Nephron progenitor cell (in vitro differentiated cells): ENCODE results near the gene SMC1B.

ENCODE experiments used
- DNase-seq: peaks from one replicate; pipeline ENCODE4 v3.0.0; 2021
- H3K27ac Mint-ChIP-seq: 2 replicates; pipeline ENCODE4 v1.8.0; 2021; ENCODE audit warnings: mild to moderate bottlenecking, moderate library complexity, mixed read lengths
- H3K27me3 Mint-ChIP-seq: 2 replicates; pipeline ENCODE4 v1.8.0; 2021; ENCODE audit warnings: mild to moderate bottlenecking, low read depth, mixed read lengths; ENCODE audit not compliant: poor library complexity
- H3K36me3 Mint-ChIP-seq: 2 replicates; pipeline ENCODE4 v1.8.0; 2021; ENCODE audit warnings: low read depth, mixed read lengths
- H3K4me1 Mint-ChIP-seq: 2 replicates; pipeline ENCODE4 v1.8.0; 2021; ENCODE audit warnings: mixed read lengths
- H3K4me3 Mint-ChIP-seq: 2 replicates; pipeline ENCODE4 v1.8.0; 2021; ENCODE audit warnings: mild to moderate bottlenecking, moderate library complexity, mixed read lengths
- H3K9me3 Mint-ChIP-seq: 2 replicates; pipeline ENCODE4 v1.8.0; 2021; ENCODE audit warnings: mild to moderate bottlenecking, moderate library complexity, mixed read lengths
- TF ChIP-seq, protein P1 (sequence below): fragments of 200-600 bp; sonication (generic); IDR thresholded peaks from 2 replicates; pipeline ENCODE4 v1.5.0; 2021; ENCODE audit warnings: antibody characterized with exemption

SMC1B gene

GRCh38 chr22:45458532-45458931 lies 45.1 kb upstream of the SMC1B start:
- no peak for DNase-seq
- no peaks in the 10 kb centered on the region for H3K36me3 Mint-ChIP-seq
- H3K4me1 Mint-ChIP-seq: peaks cover 42% of the 10 kb centered on the region
- H3K9me3 Mint-ChIP-seq: peaks cover 5% of the 10 kb centered on the region
- H3K27me3 Mint-ChIP-seq: peaks cover 9% of the 10 kb centered on the region
- TF ChIP-seq, protein P1, sequence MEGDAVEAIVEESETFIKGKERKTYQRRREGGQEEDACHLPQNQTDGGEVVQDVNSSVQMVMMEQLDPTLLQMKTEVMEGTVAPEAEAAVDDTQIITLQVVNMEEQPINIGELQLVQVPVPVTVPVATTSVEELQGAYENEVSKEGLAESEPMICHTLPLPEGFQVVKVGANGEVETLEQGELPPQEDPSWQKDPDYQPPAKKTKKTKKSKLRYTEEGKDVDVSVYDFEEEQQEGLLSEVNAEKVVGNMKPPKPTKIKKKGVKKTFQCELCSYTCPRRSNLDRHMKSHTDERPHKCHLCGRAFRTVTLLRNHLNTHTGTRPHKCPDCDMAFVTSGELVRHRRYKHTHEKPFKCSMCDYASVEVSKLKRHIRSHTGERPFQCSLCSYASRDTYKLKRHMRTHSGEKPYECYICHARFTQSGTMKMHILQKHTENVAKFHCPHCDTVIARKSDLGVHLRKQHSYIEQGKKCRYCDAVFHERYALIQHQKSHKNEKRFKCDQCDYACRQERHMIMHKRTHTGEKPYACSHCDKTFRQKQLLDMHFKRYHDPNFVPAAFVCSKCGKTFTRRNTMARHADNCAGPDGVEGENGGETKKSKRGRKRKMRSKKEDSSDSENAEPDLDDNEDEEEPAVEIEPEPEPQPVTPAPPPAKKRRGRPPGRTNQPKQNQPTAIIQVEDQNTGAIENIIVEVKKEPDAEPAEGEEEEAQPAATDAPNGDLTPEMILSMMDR: no peak
- no peak overlapping the region for H3K27ac Mint-ChIP-seq
- H3K4me3 Mint-ChIP-seq: no peak overlapping the region

DNA sequence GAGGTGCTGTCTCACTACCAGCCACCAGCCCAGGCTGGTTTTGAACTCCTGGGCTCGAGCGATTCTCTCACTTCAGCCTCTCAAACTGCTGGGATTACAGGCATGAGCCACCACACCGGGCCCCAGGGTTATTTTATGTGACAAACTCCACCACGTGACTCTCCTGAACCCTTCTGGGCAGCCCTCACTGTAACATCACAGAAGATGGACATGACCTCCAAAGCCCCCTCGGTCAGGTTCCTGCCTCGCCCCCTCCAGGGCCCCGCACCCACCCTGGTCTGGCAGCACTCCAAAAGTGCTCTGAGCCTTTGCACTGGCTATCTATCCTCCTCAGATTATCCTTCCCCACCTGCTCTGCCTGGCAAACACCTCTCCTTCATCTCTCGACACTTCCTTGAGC lies 43.4 kb upstream of the SMC1B start:
- Mint-ChIP-seq H3K9me3 (no peaks in the 10 kb centered on the region), H3K27ac (peak overlapping the region; percentile 44), H3K36me3 (no peaks in the 10 kb centered on the region), H3K4me1 (peaks cover 46% of the 10 kb centered on the region), H3K27me3 (peaks cover 6% of the 10 kb centered on the region), H3K4me3 (no peak overlapping the region)
- no peak for DNase-seq
- TF ChIP-seq, protein P1: no peak

DNA sequence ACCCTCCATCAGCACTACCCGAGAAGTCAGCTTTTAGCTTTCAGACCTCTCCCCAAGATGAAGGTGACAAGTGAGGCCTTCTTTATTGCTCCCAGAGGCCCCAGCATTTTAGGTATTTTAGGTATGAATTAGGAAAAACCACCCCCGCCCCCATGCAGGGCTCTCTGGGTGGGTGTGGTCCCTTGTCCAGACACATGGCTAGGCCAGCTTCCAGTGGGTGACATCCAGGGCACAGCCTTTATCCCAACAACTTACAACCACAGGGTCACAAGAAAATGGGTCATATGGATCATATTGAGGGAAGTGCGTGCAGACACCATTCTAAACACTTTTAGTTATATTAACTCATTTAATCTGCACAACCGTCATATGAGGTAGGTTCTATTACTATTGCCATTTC lies 42.2 kb upstream of the SMC1B start:
- TF ChIP-seq, protein P1: no peak
- H3K4me1 Mint-ChIP-seq: peaks cover 50% of the 10 kb centered on the region
- no peak for DNase-seq
- no peak overlapping the region for H3K4me3 Mint-ChIP-seq
- H3K27me3 Mint-ChIP-seq: peaks cover 8% of the 10 kb centered on the region
- no peaks in the 10 kb centered on the region for H3K36me3 Mint-ChIP-seq
- no peaks in the 10 kb centered on the region for H3K9me3 Mint-ChIP-seq
- H3K27ac Mint-ChIP-seq: no peak overlapping the region

DNA sequence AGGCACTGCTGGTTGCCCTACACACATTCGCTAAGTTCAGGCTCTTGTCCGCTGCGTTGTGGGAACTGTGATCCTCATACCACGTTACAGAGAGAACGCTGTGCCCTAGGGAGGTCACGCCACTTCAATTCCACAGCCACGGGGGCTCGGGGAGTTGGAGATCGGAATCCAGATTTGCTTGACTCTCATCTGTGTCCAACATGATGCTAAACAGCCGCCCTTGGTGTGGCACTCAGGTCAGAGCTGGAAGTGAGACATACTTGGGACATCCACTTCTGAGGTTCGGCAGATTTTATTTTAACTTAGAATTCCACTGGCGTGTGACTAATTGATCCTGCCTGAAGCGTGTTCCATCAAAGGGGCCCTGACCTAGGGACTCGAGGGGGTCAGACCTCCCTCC lies 41.8 kb upstream of the SMC1B start:
- Mint-ChIP-seq H3K27ac (no peak overlapping the region), H3K36me3 (no peaks in the 10 kb centered on the region), H3K4me3 (no peak overlapping the region), H3K4me1 (peaks cover 49% of the 10 kb centered on the region), H3K9me3 (no peaks in the 10 kb centered on the region), H3K27me3 (peaks cover 7% of the 10 kb centered on the region)
- DNase-seq: no peak
- TF ChIP-seq, protein P1: no peak

- Mint-ChIP-seq H3K36me3 (no peaks in the 10 kb centered on the region), H3K4me3 (no peak overlapping the region)
Observed at GRCh38 chr22:45454275-45454674, 40.9 kb upstream of the SMC1B start.

GRCh38 chr22:45453764-45454163 lies 40.4 kb upstream of the SMC1B start:
- peaks cover 49% of the 10 kb centered on the region for H3K4me1 Mint-ChIP-seq
- no peak for DNase-seq
- no peak overlapping the region for H3K27ac Mint-ChIP-seq
- TF ChIP-seq, protein P1: no peak
- H3K27me3 Mint-ChIP-seq: peaks cover 6% of the 10 kb centered on the region
- no peaks in the 10 kb centered on the region for H3K9me3 Mint-ChIP-seq
- no peak overlapping the region for H3K4me3 Mint-ChIP-seq
- H3K36me3 Mint-ChIP-seq: no peaks in the 10 kb centered on the region

More at GRCh38 chr22:45454275-45454674, 40.9 kb upstream of the SMC1B start:
- H3K27ac Mint-ChIP-seq: no peak overlapping the region
- peaks cover 7% of the 10 kb centered on the region for H3K27me3 Mint-ChIP-seq
- peaks cover 49% of the 10 kb centered on the region for H3K4me1 Mint-ChIP-seq
- TF ChIP-seq, protein P1: no peak
- DNase-seq: no peak
- no peaks in the 10 kb centered on the region for H3K9me3 Mint-ChIP-seq
